Measurements from ENCODE around the gene KRT33A. TPM values are rescaled to one million over a fixed set of nuclear protein-coding genes. Genes with fewer than 3 reads are reported as not detected.

KRT33A gene
- polyA plus RNA-seq, 3 donors: not detected

DNA sequence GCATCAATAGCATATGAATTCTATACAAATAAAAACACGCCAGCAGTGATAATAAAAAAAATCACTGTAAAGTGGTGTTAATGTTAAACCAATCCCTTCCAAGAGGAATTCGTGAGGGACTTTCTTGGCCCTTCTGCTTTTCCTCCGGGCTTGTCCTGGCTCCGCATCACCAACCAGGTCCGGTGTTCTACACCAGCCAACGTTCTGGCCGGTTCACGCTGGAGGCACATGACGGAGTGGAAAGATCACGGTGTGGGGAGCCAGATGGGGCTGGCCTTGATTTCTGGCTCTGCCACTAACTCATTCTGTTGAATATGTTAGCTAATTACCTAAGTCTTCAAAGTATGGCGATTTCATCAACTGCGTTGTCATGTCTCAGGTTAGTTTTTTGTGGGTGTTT, 46.5 kb downstream of the KRT33A start:
- no peaks in the 10 kb centered on the region for H3K36me3 ChIP-seq (replicated peaks in 1 of 2; ENCODE audit: control insufficient read depth in 1 of 2, insufficient read depth in 2 of 2, low read length in 2 of 2)
- H2AFZ ChIP-seq (ENCODE audit: insufficient read depth, low read depth, low read length, poor library complexity, severe bottlenecking): no peak overlapping the region
- Mint-ChIP-seq H3K4me3 (no peak overlapping the region), H3K27me3 (ENCODE audit: low read depth in 3 of 3) (peaks cover 0 to 7% (median 4%) of the 10 kb centered on the region in 3 donors), H3K36me3 (no peaks in the 10 kb centered on the region), H3K27ac (no peak overlapping the region), H3K9me3 (peaks cover 7 to 18% (median 9%) of the 10 kb centered on the region in 7 donors), H3K4me1 (peaks cover 38% of the 10 kb centered on the region)
- no peaks in the 10 kb centered on the region for H4K20me1 ChIP-seq (ENCODE audit: insufficient read depth, low read length)
- H3K79me2 ChIP-seq (ENCODE audit: insufficient read depth, low read length): no peaks in the 10 kb centered on the region
- no peak overlapping the region for H3K4me2 ChIP-seq (replicated peaks; ENCODE audit: extremely low read depth, low read length, poor library complexity, severe bottlenecking)
- H3K4me3 ChIP-seq (replicated peaks in 1 of 3; ENCODE audit: low read depth in 2 of 3, low read length in 3 of 3): no peak overlapping the region
- H3K27me3 ChIP-seq (ENCODE audit: control insufficient read depth in 2 of 2, insufficient read depth in 2 of 2, low read length in 2 of 2): no peaks in the 10 kb centered on the region
- no peak for DNase-seq
- peaks cover 34 to 37% of the 10 kb centered on the region in 2 donors for H3K4me1 ChIP-seq (ENCODE audit: control insufficient read depth in 1 of 2, insufficient read depth in 2 of 2, low read length in 2 of 2)
- H3K27ac ChIP-seq (ENCODE audit: low read depth in 1 of 2, low read length in 2 of 2): no peak overlapping the region
- H3K9ac ChIP-seq (ENCODE audit: insufficient read depth, low read length, poor library complexity, severe bottlenecking): no peak overlapping the region
- TF ChIP-seq, protein P1, sequence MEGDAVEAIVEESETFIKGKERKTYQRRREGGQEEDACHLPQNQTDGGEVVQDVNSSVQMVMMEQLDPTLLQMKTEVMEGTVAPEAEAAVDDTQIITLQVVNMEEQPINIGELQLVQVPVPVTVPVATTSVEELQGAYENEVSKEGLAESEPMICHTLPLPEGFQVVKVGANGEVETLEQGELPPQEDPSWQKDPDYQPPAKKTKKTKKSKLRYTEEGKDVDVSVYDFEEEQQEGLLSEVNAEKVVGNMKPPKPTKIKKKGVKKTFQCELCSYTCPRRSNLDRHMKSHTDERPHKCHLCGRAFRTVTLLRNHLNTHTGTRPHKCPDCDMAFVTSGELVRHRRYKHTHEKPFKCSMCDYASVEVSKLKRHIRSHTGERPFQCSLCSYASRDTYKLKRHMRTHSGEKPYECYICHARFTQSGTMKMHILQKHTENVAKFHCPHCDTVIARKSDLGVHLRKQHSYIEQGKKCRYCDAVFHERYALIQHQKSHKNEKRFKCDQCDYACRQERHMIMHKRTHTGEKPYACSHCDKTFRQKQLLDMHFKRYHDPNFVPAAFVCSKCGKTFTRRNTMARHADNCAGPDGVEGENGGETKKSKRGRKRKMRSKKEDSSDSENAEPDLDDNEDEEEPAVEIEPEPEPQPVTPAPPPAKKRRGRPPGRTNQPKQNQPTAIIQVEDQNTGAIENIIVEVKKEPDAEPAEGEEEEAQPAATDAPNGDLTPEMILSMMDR (IDR thresholded peaks at IDR 0.05): no peak
- 85% methylated on average over 4 of the region's 12 CpGs for WGBS (ENCODE audit: insufficient coverage)
- peaks cover 0 to 2% of the 10 kb centered on the region in 2 donors for H3K9me3 ChIP-seq (replicated peaks in 1 of 2; ENCODE audit: control insufficient read depth in 1 of 2, insufficient read depth in 1 of 2, low read length in 2 of 2)
- intact Hi-C loops (cut with micrococcal nuclease): no loop called here

DNA sequence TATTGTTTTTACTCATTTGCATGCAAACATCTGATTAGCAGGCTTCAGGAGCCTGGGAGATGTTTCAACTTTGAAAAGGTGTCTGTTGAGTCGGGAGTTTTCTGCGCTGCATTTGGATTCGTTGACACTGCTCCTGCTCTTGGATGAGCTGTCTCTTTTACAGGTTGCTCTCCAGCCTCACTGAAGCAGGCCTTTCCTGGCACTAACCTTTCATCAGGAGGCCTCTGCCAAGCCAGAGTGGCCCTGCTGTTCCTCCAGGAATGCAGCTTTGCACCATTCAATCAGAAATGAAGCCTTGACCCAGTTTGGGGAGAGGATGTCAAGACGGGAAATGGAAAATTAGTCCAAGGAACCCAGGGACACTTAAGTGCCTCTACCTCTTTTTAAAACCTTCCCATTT, 47.6 kb downstream of the KRT33A start:
- Histone ChIP-seq H3K36me3 (replicated peaks in 1 of 2; ENCODE audit: control insufficient read depth in 1 of 2, insufficient read depth in 2 of 2, low read length in 2 of 2) (no peaks in the 10 kb centered on the region), H3K4me3 (replicated peaks in 1 of 3; ENCODE audit: low read depth in 2 of 3, low read length in 3 of 3) (no peak overlapping the region), H4K20me1 (ENCODE audit: insufficient read depth, low read length) (no peaks in the 10 kb centered on the region), H2AFZ (ENCODE audit: insufficient read depth, low read depth, low read length, poor library complexity, severe bottlenecking) (peak overlapping the region; percentile 27), H3K79me2 (ENCODE audit: insufficient read depth, low read length) (no peaks in the 10 kb centered on the region), H3K9ac (ENCODE audit: insufficient read depth, low read length, poor library complexity, severe bottlenecking) (no peak overlapping the region), H3K4me1 (ENCODE audit: control insufficient read depth in 1 of 2, insufficient read depth in 2 of 2, low read length in 2 of 2) (peaks cover 23 to 26% of the 10 kb centered on the region in 2 donors), H3K9me3 (replicated peaks in 1 of 2; ENCODE audit: control insufficient read depth in 1 of 2, insufficient read depth in 1 of 2, low read length in 2 of 2) (peaks cover 0 to 2% of the 10 kb centered on the region in 2 donors), H3K27me3 (ENCODE audit: control insufficient read depth in 2 of 2, insufficient read depth in 2 of 2, low read length in 2 of 2) (no peaks in the 10 kb centered on the region), H3K27ac (ENCODE audit: low read depth in 1 of 2, low read length in 2 of 2) (no peak overlapping the region), H3K4me2 (replicated peaks; ENCODE audit: extremely low read depth, low read length, poor library complexity, severe bottlenecking) (no peak overlapping the region)
- 100% methylated on average over 3 of the region's 4 CpGs for WGBS (ENCODE audit: insufficient coverage)
- TF ChIP-seq, protein P1 (IDR thresholded peaks at IDR 0.05): no peak
- intact Hi-C loops (cut with micrococcal nuclease): no loop called here
- no peak overlapping the region for H3K27ac Mint-ChIP-seq
- peaks cover 0 to 10% (median 6%) of the 10 kb centered on the region in 3 donors for H3K27me3 Mint-ChIP-seq (ENCODE audit: low read depth in 3 of 3)
- H3K36me3 Mint-ChIP-seq: no peaks in the 10 kb centered on the region
- H3K4me1 Mint-ChIP-seq: peaks cover 27% of the 10 kb centered on the region
- no peak for DNase-seq
- H3K4me3 Mint-ChIP-seq: no peak overlapping the region
- peaks cover 4 to 17% (median 7%) of the 10 kb centered on the region in 7 donors for H3K9me3 Mint-ChIP-seq
